Fibroblast of villous mesenchyme (primary cell): ENCODE measurements around the gene TNS1. TPM values are rescaled to one million over a fixed set of nuclear protein-coding genes. Genes with fewer than 3 reads are reported as not detected.
A peak's percentile ranks its signal among the peaks of the same experiment; 100 is the strongest.

Source experiments
- DNase-seq: peaks from one replicate; pipeline ENCODE4 v3.0.0-alpha.2; 2010; ENCODE audit warnings: low read depth
- H3K4me3 ChIP-seq: 2 replicates; pipeline ENCODE4 v1.5.1; 2011; ENCODE audit warnings: low read depth, mild to moderate bottlenecking, low read length
- CTCF ChIP-seq: IDR thresholded peaks from 2 replicates; pipeline ENCODE4 v1.5.1; 2012; ENCODE audit warnings: low read depth, mild to moderate bottlenecking, low read length; ENCODE audit not compliant: insufficient read depth
- total RNA-seq: library from RNA; depleted of rRNA; stranded (reverse); fragments of >200 nt; gene quantifications from 2 replicates; pipeline ENCODE4 v1.2.3, GENCODE V29; 2012

Gene TNS1
- total RNA-seq, 1 donor: 127 TPM

- no peak overlapping the region for H3K4me3 ChIP-seq
- DNase-seq: peak; percentile 13
- no peak for TF ChIP-seq CTCF
These were observed 127.7 kb downstream of the TNS1 start for GRCh38 chr2:217875138-217875537.

GRCh38 chr2:217873371-217873770, 129.4 kb downstream of the TNS1 start:
- DNase-seq: no peak
- TF ChIP-seq CTCF: no peak

GRCh38 chr2:217872319-217872718, 130.5 kb downstream of the TNS1 start:
- DNase-seq: no peak
- TF ChIP-seq CTCF: peak; percentile 17
- no peak overlapping the region for H3K4me3 ChIP-seq

More at GRCh38 chr2:217873371-217873770, 129.4 kb downstream of the TNS1 start:
- H3K4me3 ChIP-seq: no peak overlapping the region

GRCh38 chr2:217870528-217871011, 132.2 kb downstream of the TNS1 start:
- DNase-seq: no peak
- H3K4me3 ChIP-seq: no peak overlapping the region
- no peak for TF ChIP-seq CTCF

- no peak for TF ChIP-seq CTCF
- peak; percentile 74 for DNase-seq
- no peak overlapping the region for H3K4me3 ChIP-seq
These were observed 133.9 kb downstream of the TNS1 start for GRCh38 chr2:217868911-217869334.

- TF ChIP-seq CTCF: no peak
- DNase-seq: no peak
- no peak overlapping the region for H3K4me3 ChIP-seq
These were observed 134.4 kb downstream of the TNS1 start for GRCh38 chr2:217868265-217868892.

DNA sequence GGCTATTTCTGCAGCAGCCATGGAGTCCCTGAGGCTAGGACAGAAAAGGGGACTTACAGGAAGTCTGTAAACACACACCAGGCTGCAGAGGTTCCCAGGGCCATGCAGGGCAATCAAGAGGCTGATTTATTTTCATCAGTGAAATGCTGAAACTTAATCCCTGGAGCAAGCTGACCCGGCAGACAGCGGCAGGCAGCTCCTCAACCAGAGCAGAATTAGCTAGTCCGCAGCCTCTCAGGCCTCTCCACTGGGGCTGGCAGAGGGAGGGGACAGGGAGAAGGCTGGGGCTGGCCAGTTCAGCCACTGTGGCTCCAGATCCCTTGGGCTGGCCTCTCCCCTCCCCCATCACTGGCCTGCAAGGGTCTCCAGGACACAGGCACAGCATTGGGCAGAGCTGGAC, 136.3 kb downstream of the TNS1 start:
- DNase-seq: no peak
- TF ChIP-seq CTCF: no peak

More for the DNA sequence above, 136.3 kb downstream of the TNS1 start:
- H3K4me3 ChIP-seq: no peak overlapping the region
